ENCODE measurements around the gene ZNF470. TPM values are rescaled to one million over a fixed set of nuclear protein-coding genes. Genes with fewer than 3 reads are reported as not detected.

ZNF470 gene
- total and polyA plus RNA-seq, 9 of the 15 experiments (the other 6 are each of a cell fraction or from before 2014, with no cell fraction given): 0.03 TPM; not detected in 8

Other genes with a start within 250 kb of the ZNF470 start
Only the 7 nearest of the 8 such genes appear.
- 2.2 and 2.5 TPM in 2 replicates for gene ZNF583, start 163.1 kb upstream of the ZNF470 start, total RNA-seq (2014; rRNA removed)
- gene ZNF583, start 163.1 kb upstream of the ZNF470 start, total RNA-seq (2014; rRNA removed; fragmentation: Illumina TruSeq; extraction: Trizol): 6.7 and 7.1 TPM in 2 replicates
- gene ZNF583, start 163.1 kb upstream of the ZNF470 start, total RNA-seq (2015; rRNA removed; fragmentation: Illumina TruSeq; extraction: Trizol): 4.7 and 5.1 TPM in 2 replicates
- gene ZNF583, start 163.1 kb upstream of the ZNF470 start, total RNA-seq (2021): 2.8 and 3.0 TPM in 2 replicates
- 1.5 and 3.0 TPM in 2 replicates for gene ZNF583, start 163.1 kb upstream of the ZNF470 start, polyA plus RNA-seq (2011; rRNA removed)
- gene ZNF583, start 163.1 kb upstream of the ZNF470 start, polyA plus RNA-seq (2014; fragmentation: Illumina TruSeq; extraction: Trizol): 3.4 and 3.7 TPM in 2 replicates
- gene ZNF583, start 163.1 kb upstream of the ZNF470 start, polyA plus RNA-seq (2014; fragmentation: Nextera tagmentation; extraction: Ambion mirVana): 1 to 10 TPM in 1 of 2 experiments, under 1 TPM in 1; 0.92 to 1.9 TPM
- 2.2 and 3.2 TPM in 2 replicates for gene ZNF583, start 163.1 kb upstream of the ZNF470 start, polyA plus RNA-seq (2014; rRNA removed)
- gene ZNF667, start 90.1 kb upstream of the ZNF470 start, total RNA-seq (2014; rRNA removed): not detected in 2 replicates
- not detected in 2 replicates for gene ZNF667, start 90.1 kb upstream of the ZNF470 start, total RNA-seq (2014; rRNA removed; fragmentation: Illumina TruSeq; extraction: Trizol)
- not detected in 2 replicates for gene ZNF667, start 90.1 kb upstream of the ZNF470 start, total RNA-seq (2015; rRNA removed; fragmentation: Illumina TruSeq; extraction: Trizol)
- not detected in 2 replicates for gene ZNF667, start 90.1 kb upstream of the ZNF470 start, total RNA-seq (2021)
- gene ZNF667, start 90.1 kb upstream of the ZNF470 start, polyA plus RNA-seq (2011; rRNA removed): not detected in 2 replicates
- gene ZNF667, start 90.1 kb upstream of the ZNF470 start, polyA plus RNA-seq (2014; fragmentation: Illumina TruSeq; extraction: Trizol): not detected in 2 replicates
- not detected for gene ZNF667, start 90.1 kb upstream of the ZNF470 start, polyA plus RNA-seq (2014; fragmentation: Nextera tagmentation; extraction: Ambion mirVana)
- 0.08 TPM in 1 of 2 replicates, not detected in the other for gene ZNF667, start 90.1 kb upstream of the ZNF470 start, polyA plus RNA-seq (2014; rRNA removed)
- gene ZNF471, start 59.6 kb upstream of the ZNF470 start, total RNA-seq (2014; rRNA removed): not detected in 2 replicates
- gene ZNF471, start 59.6 kb upstream of the ZNF470 start, total RNA-seq (2014; rRNA removed; fragmentation: Illumina TruSeq; extraction: Trizol): not detected in 2 replicates
- gene ZNF471, start 59.6 kb upstream of the ZNF470 start, total RNA-seq (2015; rRNA removed; fragmentation: Illumina TruSeq; extraction: Trizol): not detected in 2 replicates
- not detected in 2 replicates for gene ZNF471, start 59.6 kb upstream of the ZNF470 start, total RNA-seq (2021)
- gene ZNF471, start 59.6 kb upstream of the ZNF470 start, polyA plus RNA-seq (2011; rRNA removed): not detected in 2 replicates
- not detected in 2 replicates for gene ZNF471, start 59.6 kb upstream of the ZNF470 start, polyA plus RNA-seq (2014; fragmentation: Illumina TruSeq; extraction: Trizol)
- not detected for gene ZNF471, start 59.6 kb upstream of the ZNF470 start, polyA plus RNA-seq (2014; fragmentation: Nextera tagmentation; extraction: Ambion mirVana)
- not detected in 2 replicates for gene ZNF471, start 59.6 kb upstream of the ZNF470 start, polyA plus RNA-seq (2014; rRNA removed)
- not detected in 2 replicates for gene ZFP28, start 28.5 kb upstream of the ZNF470 start, total RNA-seq (2014; rRNA removed)
- not detected in 2 replicates for gene ZFP28, start 28.5 kb upstream of the ZNF470 start, total RNA-seq (2014; rRNA removed; fragmentation: Illumina TruSeq; extraction: Trizol)
- not detected in 2 replicates for gene ZFP28, start 28.5 kb upstream of the ZNF470 start, total RNA-seq (2015; rRNA removed; fragmentation: Illumina TruSeq; extraction: Trizol)
- not detected in 2 replicates for gene ZFP28, start 28.5 kb upstream of the ZNF470 start, total RNA-seq (2021)
- gene ZFP28, start 28.5 kb upstream of the ZNF470 start, polyA plus RNA-seq (2011; rRNA removed): not detected in 2 replicates
- gene ZFP28, start 28.5 kb upstream of the ZNF470 start, polyA plus RNA-seq (2014; fragmentation: Illumina TruSeq; extraction: Trizol): 0.04 and 0.06 TPM in 2 replicates
- gene ZFP28, start 28.5 kb upstream of the ZNF470 start, polyA plus RNA-seq (2014; fragmentation: Nextera tagmentation; extraction: Ambion mirVana): under 1 TPM in 1 of 2 experiments, not detected in 1; 0.01 TPM
- not detected in 2 replicates for gene ZFP28, start 28.5 kb upstream of the ZNF470 start, polyA plus RNA-seq (2014; rRNA removed)
- gene ZNF71, start 27.8 kb downstream of the ZNF470 start, total RNA-seq (2014; rRNA removed): 0.05 and 0.08 TPM in 2 replicates
- 0.04 and 0.29 TPM in 2 replicates for gene ZNF71, start 27.8 kb downstream of the ZNF470 start, total RNA-seq (2014; rRNA removed; fragmentation: Illumina TruSeq; extraction: Trizol)
- gene ZNF71, start 27.8 kb downstream of the ZNF470 start, total RNA-seq (2015; rRNA removed; fragmentation: Illumina TruSeq; extraction: Trizol): 0.04 and 0.07 TPM in 2 replicates
- 0.13 and 0.16 TPM in 2 replicates for gene ZNF71, start 27.8 kb downstream of the ZNF470 start, total RNA-seq (2021)
- gene ZNF71, start 27.8 kb downstream of the ZNF470 start, polyA plus RNA-seq (2011; rRNA removed): 0.06 and 0.18 TPM in 2 replicates
- 0.22 TPM in 1 of 2 replicates, not detected in the other for gene ZNF71, start 27.8 kb downstream of the ZNF470 start, polyA plus RNA-seq (2014; fragmentation: Illumina TruSeq; extraction: Trizol)
- not detected for gene ZNF71, start 27.8 kb downstream of the ZNF470 start, polyA plus RNA-seq (2014; fragmentation: Nextera tagmentation; extraction: Ambion mirVana)
- gene ZNF71, start 27.8 kb downstream of the ZNF470 start, polyA plus RNA-seq (2014; rRNA removed): 0.03 TPM in 1 of 2 replicates, not detected in the other
- gene SMIM17, start 75.7 kb downstream of the ZNF470 start, total RNA-seq (2014; rRNA removed): not detected in 2 replicates
- gene SMIM17, start 75.7 kb downstream of the ZNF470 start, total RNA-seq (2014; rRNA removed; fragmentation: Illumina TruSeq; extraction: Trizol): not detected in 2 replicates
- gene SMIM17, start 75.7 kb downstream of the ZNF470 start, total RNA-seq (2015; rRNA removed; fragmentation: Illumina TruSeq; extraction: Trizol): not detected in 2 replicates
- gene SMIM17, start 75.7 kb downstream of the ZNF470 start, total RNA-seq (2021): not detected in 2 replicates
- not detected in 2 replicates for gene SMIM17, start 75.7 kb downstream of the ZNF470 start, polyA plus RNA-seq (2011; rRNA removed)
- not detected in 2 replicates for gene SMIM17, start 75.7 kb downstream of the ZNF470 start, polyA plus RNA-seq (2014; fragmentation: Illumina TruSeq; extraction: Trizol)
- gene SMIM17, start 75.7 kb downstream of the ZNF470 start, polyA plus RNA-seq (2014; fragmentation: Nextera tagmentation; extraction: Ambion mirVana): not detected
- gene SMIM17, start 75.7 kb downstream of the ZNF470 start, polyA plus RNA-seq (2014; rRNA removed): not detected in 2 replicates
- not detected in 2 replicates for gene ZNF835, start 104.3 kb downstream of the ZNF470 start, total RNA-seq (2014; rRNA removed)
- not detected in 2 replicates for gene ZNF835, start 104.3 kb downstream of the ZNF470 start, total RNA-seq (2014; rRNA removed; fragmentation: Illumina TruSeq; extraction: Trizol)
- gene ZNF835, start 104.3 kb downstream of the ZNF470 start, total RNA-seq (2015; rRNA removed; fragmentation: Illumina TruSeq; extraction: Trizol): not detected in 2 replicates
- not detected in 2 replicates for gene ZNF835, start 104.3 kb downstream of the ZNF470 start, total RNA-seq (2021)
- gene ZNF835, start 104.3 kb downstream of the ZNF470 start, polyA plus RNA-seq (2011; rRNA removed): not detected in 2 replicates
- gene ZNF835, start 104.3 kb downstream of the ZNF470 start, polyA plus RNA-seq (2014; fragmentation: Illumina TruSeq; extraction: Trizol): not detected in 2 replicates
- gene ZNF835, start 104.3 kb downstream of the ZNF470 start, polyA plus RNA-seq (2014; fragmentation: Nextera tagmentation; extraction: Ambion mirVana): not detected
- gene ZNF835, start 104.3 kb downstream of the ZNF470 start, polyA plus RNA-seq (2014; rRNA removed): not detected in 2 replicates

Data from K562 (cell line).